CD4-positive, alpha-beta T cell treated with Interleukin-4 for 4 hours (primary cell): Measurements from ENCODE around the gene TRAF3.
"Not testable (repeated sequence)": the region's sequence is repeated elsewhere in the genome, so short reads cannot be mapped to it uniquely, and the experiment has no call there.

ENCODE experiments used
- DNase-seq: peaks from one replicate; pipeline ENCODE4 v3.0.0-alpha.2; 2020

Gene TRAF3

GRCh38 chr14:102830474-102831045 is 53.3 kb downstream of the TRAF3 start:
- DNase-seq, result no peak

GRCh38 chr14:102831163-102831804 is 54.0 kb downstream of the TRAF3 start:
- DNase-seq, result no peak

- DNase-seq, result no peak
Observed at GRCh38 chr14:102833341-102833740, 56.1 kb downstream of the TRAF3 start.

GRCh38 chr14:102833991-102834390 is 56.7 kb downstream of the TRAF3 start:
- DNase-seq, result no peak

GRCh38 chr14:102835959-102836358 is 58.7 kb downstream of the TRAF3 start:
- DNase-seq, result no peak

GRCh38 chr14:102837120-102837519 is 59.9 kb downstream of the TRAF3 start:
- DNase-seq, result not testable (repeated sequence)

GRCh38 chr14:102838501-102838900 is 61.3 kb downstream of the TRAF3 start:
- DNase-seq, result no peak

GRCh38 chr14:102840115-102840514 is 62.9 kb downstream of the TRAF3 start:
- DNase-seq, result no peak

GRCh38 chr14:102840771-102841528 is 63.7 kb downstream of the TRAF3 start:
- DNase-seq, result no peak

GRCh38 chr14:102848830-102849525 is 71.7 kb downstream of the TRAF3 start:
- no peak for DNase-seq

GRCh38 chr14:102849526-102850379 is 72.5 kb downstream of the TRAF3 start:
- no peak for DNase-seq

- DNase-seq, result no peak
Observed at GRCh38 chr14:102853648-102854047, 76.4 kb downstream of the TRAF3 start.

- DNase-seq, result no peak
Observed at GRCh38 chr14:102854091-102854703, 76.9 kb downstream of the TRAF3 start.

- no peak for DNase-seq
Observed at GRCh38 chr14:102856179-102856578, 78.9 kb downstream of the TRAF3 start.

- DNase-seq, result no peak
Observed at GRCh38 chr14:102857444-102857843, 80.2 kb downstream of the TRAF3 start.

GRCh38 chr14:102859911-102860310 is 82.7 kb downstream of the TRAF3 start:
- no peak for DNase-seq

GRCh38 chr14:102862154-102862773 is 85.0 kb downstream of the TRAF3 start:
- no peak for DNase-seq

GRCh38 chr14:102863381-102863780 is 86.1 kb downstream of the TRAF3 start:
- DNase-seq, result no peak

GRCh38 chr14:102865916-102866315 is 88.7 kb downstream of the TRAF3 start:
- DNase-seq, result not testable (repeated sequence)

GRCh38 chr14:102866982-102867761 is 89.9 kb downstream of the TRAF3 start:
- no peak for DNase-seq
